ENCODE results near the gene PCDHGB5.
"Not testable (repeated sequence)": the region's sequence is repeated elsewhere in the genome, so short reads cannot be mapped to it uniquely, and the experiment has no call there.

The PCDHGB5 gene

DNA sequence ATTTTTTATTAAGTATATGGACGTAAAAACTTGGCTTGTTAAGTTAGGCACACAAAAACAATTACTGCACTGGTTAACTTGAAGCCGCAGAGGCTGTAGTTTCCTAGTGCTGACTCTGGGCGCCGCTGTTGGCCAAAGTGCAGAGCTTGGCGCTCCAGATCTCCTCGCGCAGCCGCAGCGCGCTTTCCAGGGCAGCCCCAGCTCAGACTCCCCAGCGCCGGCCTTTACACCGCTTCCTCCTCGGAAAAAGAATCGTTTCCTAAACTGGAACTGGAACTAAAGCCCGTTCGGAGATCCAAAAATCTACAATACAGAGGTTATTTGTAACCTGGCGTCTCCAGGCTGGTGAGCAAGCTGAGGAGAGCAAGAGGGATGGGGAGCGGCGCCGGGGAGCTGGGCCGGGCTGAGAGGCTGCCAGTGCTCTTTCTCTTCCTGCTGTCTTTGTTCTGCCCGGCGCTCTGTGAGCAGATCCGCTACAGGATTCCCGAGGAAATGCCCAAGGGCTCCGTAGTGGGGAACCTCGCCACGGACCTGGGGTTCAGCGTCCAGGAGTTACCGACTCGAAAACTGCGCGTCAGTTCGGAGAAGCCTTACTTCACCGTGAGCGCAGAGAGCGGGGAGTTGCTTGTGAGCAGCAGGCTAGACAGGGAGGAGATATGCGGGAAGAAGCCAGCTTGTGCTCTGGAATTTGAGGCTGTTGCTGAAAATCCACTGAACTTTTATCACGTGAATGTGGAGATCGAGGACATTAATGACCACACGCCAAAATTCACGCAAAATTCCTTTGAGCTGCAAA is at the start of gene PCDHGB5:
Gene PCDHGB5 (plus strand): TSS at position 192 of the 796 bp plus-strand sequence. CDS start 181 bp downstream, at position 373.
- TF ChIP-seq, protein P1, sequence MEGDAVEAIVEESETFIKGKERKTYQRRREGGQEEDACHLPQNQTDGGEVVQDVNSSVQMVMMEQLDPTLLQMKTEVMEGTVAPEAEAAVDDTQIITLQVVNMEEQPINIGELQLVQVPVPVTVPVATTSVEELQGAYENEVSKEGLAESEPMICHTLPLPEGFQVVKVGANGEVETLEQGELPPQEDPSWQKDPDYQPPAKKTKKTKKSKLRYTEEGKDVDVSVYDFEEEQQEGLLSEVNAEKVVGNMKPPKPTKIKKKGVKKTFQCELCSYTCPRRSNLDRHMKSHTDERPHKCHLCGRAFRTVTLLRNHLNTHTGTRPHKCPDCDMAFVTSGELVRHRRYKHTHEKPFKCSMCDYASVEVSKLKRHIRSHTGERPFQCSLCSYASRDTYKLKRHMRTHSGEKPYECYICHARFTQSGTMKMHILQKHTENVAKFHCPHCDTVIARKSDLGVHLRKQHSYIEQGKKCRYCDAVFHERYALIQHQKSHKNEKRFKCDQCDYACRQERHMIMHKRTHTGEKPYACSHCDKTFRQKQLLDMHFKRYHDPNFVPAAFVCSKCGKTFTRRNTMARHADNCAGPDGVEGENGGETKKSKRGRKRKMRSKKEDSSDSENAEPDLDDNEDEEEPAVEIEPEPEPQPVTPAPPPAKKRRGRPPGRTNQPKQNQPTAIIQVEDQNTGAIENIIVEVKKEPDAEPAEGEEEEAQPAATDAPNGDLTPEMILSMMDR (IDR thresholded peaks at IDR 0.05; ENCODE audit: low read depth, low read length), result peak; percentile 51
- DNase-seq (ENCODE audit: extremely low read depth, low read depth), result not testable (repeated sequence)

DNA sequence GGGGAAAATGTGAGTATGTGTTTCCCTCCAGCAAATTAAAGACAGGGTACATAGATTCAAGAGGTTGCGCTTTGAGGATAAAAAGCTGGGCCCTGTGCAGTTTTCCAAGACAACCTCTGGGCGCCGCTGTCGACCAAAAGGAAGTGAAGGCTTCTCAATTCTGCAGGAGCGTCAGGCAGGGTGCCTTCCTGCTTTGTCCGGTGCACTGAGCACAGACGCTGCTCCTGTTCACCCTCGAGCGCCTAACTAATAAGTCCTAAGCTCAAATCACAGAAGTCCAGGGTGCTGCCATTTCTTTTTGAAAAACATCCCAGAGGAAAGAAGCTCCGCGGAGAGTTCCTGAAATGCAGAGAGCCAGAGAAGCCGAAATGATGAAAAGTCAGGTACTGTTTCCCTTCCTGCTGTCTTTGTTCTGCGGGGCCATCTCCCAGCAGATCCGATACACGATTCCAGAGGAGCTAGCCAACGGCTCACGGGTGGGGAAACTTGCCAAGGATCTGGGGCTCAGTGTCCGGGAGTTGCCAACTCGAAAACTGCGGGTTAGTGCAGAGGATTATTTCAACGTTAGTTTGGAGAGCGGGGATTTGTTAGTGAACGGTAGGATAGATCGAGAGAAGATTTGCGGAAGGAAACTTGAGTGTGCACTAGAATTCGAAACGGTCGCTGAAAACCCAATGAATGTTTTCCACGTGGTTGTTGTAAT is 47.7 kb upstream of the PCDHGB5 start, which contains the start of gene PCDHGB1:
Gene PCDHGB1 (plus strand): TSS at position 183 of the 703 bp plus-strand sequence. CDS start 162 bp downstream, at position 345.
- DNase-seq (ENCODE audit: extremely low read depth, low read depth), result no peak

DNA sequence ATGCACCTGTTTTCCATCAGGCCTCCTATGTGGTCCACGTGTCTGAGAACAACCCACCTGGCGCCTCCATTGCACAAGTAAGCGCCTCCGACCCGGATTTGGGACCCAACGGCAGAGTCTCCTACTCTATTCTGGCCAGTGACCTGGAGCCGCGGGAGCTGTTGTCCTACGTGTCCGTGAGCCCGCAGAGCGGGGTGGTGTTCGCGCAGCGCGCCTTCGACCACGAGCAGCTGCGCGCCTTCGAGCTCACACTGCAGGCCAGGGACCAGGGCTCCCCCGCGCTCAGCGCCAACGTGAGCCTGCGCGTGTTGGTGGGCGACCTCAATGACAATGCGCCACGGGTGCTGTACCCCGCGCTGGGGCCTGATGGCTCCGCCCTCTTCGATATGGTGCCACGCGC is 46.2 kb upstream of the PCDHGB5 start:
- TF ChIP-seq, protein P1 (IDR thresholded peaks at IDR 0.05; ENCODE audit: low read depth, low read length), result no peak
- DNase-seq (ENCODE audit: extremely low read depth, low read depth), result no peak

More for the DNA sequence above, 47.7 kb upstream of the PCDHGB5 start, which contains the start of gene PCDHGB1:
- TF ChIP-seq, protein P1 (IDR thresholded peaks at IDR 0.05; ENCODE audit: low read depth, low read length), result peak; percentile 45

DNA sequence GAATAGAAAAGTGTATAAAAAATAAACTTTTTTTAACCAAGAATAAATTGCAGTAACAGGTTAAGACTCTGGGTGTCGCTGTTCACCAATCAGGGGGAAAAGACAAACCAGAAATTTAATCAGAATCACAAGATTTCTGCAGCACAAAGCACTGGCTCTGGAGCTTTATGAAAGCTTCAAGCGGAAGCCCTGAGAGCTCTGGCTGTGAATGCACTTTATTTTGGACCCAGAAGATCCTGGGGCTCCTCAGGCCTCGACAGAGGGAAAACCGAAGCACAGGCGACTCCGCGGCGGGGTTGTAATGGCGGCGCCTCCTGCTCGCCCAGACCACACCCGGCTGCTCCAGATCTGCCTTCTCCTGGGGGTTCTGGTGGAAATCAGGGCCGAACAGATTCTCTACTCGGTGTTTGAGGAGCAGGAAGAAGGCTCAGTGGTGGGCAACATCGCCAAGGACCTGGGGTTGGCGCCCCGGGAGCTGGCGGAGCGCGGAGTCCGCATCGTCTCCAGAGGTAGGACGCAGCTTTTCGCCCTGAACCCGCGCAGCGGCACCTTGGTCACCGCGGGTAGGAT is 42.8 kb upstream of the PCDHGB5 start, which contains the start of gene PCDHGA4:
Gene PCDHGA4 (plus strand): TSS at position 122 of the 570 bp plus-strand sequence. CDS start 87 bp downstream, at position 209.
- DNase-seq (ENCODE audit: extremely low read depth, low read depth), result no peak
- TF ChIP-seq, protein P1 (IDR thresholded peaks at IDR 0.05; ENCODE audit: low read depth, low read length), result peak; percentile 38

DNA sequence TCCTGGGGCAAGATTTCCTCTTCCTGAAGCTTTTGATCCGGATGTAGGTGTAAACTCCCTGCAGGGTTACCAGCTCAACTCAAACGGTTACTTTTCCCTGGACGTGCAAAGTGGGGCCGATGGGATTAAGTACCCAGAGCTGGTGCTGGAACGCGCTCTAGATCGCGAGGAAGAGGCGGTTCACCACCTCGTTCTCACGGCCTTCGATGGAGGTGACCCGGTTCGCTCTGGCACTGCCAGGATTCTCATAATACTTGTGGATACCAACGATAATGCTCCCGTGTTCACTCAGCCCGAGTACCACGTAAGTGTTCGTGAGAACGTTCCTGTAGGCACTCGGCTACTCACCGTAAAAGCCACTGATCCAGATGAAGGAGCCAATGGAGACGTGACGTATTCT is 42.1 kb upstream of the PCDHGB5 start:
- no peak for DNase-seq (ENCODE audit: extremely low read depth, low read depth)

DNA sequence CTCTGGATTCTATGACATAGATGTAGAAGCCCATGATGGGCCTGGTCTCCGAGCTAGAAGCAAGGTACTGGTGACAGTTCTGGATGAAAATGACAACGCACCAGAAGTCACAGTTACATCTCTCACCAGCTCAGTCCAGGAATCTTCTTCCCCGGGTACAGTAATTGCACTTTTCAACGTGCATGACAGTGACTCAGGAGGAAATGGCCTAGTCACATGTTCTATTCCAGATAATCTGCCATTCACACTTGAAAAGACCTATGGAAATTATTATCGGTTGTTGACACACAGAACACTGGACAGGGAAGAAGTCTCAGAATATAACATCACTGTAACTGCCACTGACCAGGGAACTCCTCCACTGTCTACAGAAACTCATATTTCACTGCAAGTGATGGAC is 41.6 kb upstream of the PCDHGB5 start:
- DNase-seq (ENCODE audit: extremely low read depth, low read depth), result no peak
- TF ChIP-seq, protein P1 (IDR thresholded peaks at IDR 0.05; ENCODE audit: low read depth, low read length), result no peak

More for the DNA sequence above, 42.1 kb upstream of the PCDHGB5 start:
- TF ChIP-seq, protein P1 (IDR thresholded peaks at IDR 0.05; ENCODE audit: low read depth, low read length), result no peak

Measured in AG09319 (cell line).